Right ventricle myocardium superior (tissue), 1 donor: ENCODE data around the gene LHFPL3. TPM values are rescaled to one million over a fixed set of nuclear protein-coding genes. Genes with fewer than 3 reads are reported as not detected.
"Not testable (repeated sequence)": the region's sequence is repeated elsewhere in the genome, so short reads cannot be mapped to it uniquely, and the experiment has no call there.

Experiments
- ATAC-seq: fragments of 200-7000 bp; cut with Tn5 transposase; one replicate; pipeline ENCODE4 v1.9.1; 2020; ENCODE audit warnings: mild to moderate bottlenecking; ENCODE audit not compliant: poor library complexity
- DNase-seq: peaks from one replicate; pipeline ENCODE4 v3.0.0-alpha.2; 2020
- intact Hi-C: fragments of 100-400 bp; cut with DNase I; formaldehyde crosslinking; loops from one replicate; pipeline ENCODE4 v1.11.2; 2022
- total RNA-seq: library from RNA; stranded (reverse); fragmentation: NEBNext Ultra II Directional; extraction: Animal tissue kit (Norgen Biotek cat#: 25700); gene quantifications from one replicate; pipeline ENCODE4 v1.2.1, GENCODE V29; 2021
- donor health status: DM: no; HTN: yes; CAD: no; lungs with severe emphysema.

LHFPL3 gene
- total RNA-seq, 1 donor from 2014 or later, result not detected

DNA sequence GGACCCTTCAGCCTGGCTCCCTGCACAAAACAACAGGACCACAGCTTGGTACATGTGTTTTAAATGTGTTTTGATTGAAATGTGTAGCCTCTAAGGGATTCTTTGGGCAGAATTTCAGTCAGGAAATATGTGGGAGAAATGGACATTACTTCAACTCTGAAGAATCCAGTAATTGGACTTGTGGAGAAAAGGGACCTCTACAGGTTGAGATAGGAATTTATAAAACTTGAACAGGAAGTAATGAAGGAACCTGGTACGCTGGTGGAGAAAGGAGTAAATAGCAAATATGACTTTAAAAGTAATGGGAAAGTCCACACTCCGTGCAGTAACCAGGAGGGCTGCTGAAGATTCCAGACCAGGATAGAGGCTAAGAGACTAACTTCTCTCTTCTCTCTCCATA is 220.5 kb downstream of the LHFPL3 start:
- no peak for DNase-seq
- intact Hi-C loops, result no loop called here
- no peak for ATAC-seq

DNA sequence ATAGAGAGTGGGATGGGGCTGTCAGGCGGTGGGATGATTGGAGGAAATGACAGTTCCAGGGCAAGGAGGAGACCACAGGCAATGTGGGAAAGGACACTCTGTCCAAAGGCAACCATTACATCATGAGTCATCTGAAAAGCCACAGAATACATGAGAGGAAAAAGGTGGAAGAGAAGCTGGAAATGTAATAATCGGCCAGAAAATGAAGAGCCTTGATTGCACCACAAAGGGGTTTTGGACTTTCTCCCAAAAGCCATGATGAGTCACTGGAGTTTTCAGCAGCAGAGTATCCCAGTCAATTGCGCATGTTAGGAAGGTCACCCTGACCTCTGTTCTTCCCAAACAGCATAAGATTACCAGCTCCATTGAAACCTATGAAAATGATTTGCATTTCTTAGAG is 222.0 kb downstream of the LHFPL3 start:
- intact Hi-C loops, result no loop called here
- ATAC-seq (no peak), DNase-seq (no peak)

GRCh38 chr7:104551226-104551625 is 222.8 kb downstream of the LHFPL3 start:
- DNase-seq, result no peak
- ATAC-seq, result no peak
- intact Hi-C loops, result no loop called here

DNA sequence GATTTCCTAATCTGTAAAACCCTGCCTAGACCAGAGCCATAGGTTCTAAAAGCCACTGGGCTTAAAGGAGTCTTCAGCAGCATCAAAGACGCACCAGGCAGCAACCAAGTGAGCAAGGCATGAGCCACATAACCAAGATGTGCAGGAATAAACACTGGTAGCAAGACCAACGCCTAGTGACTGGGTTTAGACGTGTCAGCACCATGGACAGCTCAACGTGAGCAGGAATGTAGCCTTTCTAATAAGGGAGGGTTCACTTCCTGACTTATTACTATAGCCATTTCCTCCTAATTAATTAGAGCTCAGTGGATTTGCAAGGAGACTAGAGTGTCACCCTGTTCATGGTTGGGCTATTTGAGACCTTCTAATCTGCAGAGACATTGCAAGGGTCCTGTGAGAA is 223.7 kb downstream of the LHFPL3 start:
- DNase-seq, result no peak
- intact Hi-C loops, result no loop called here
- no peak for ATAC-seq

- intact Hi-C loops, result no loop called here
- DNase-seq (no peak), ATAC-seq (no peak)
Observed at GRCh38 chr7:104553074-104553473, 224.7 kb downstream of the LHFPL3 start.

DNA sequence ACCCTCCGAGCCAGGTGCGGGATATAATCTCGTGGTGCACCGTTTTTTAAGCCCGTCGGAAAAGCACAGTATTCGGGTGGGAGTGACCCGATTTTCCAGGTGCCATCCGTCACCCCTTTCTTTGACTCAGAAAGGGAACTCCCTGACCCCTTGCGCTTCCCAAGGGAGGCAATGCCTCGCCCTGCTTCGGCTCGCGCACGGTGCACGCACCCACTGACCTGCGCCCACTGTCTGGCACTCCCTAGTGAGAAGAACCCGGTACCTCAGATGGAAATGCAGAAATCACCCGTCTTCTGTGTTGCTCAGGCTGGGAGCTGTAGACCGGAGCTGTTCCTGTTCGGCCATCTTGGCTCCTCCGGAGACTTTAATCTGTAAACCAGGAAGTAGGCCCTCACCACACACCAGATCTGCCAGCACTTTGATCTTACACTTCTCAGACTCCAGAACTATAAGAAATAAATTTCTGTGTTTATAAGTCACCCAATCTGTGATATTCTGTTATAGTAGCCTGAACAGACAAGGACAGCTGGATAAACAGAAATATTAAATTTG is 235.0 kb downstream of the LHFPL3 start:
- intact Hi-C loops, ATAC-seq: not testable (repeated sequence)

GRCh38 chr7:104569751-104570150 is 241.3 kb downstream of the LHFPL3 start:
- ATAC-seq (no peak), DNase-seq (no peak)
- intact Hi-C loops, result no loop called here

More for the DNA sequence above, 235.0 kb downstream of the LHFPL3 start:
- DNase-seq, result not testable (repeated sequence)

GRCh38 chr7:104572554-104572953 is 244.2 kb downstream of the LHFPL3 start:
- no peak for DNase-seq
- no peak for ATAC-seq
- intact Hi-C loops, result no loop called here

DNA sequence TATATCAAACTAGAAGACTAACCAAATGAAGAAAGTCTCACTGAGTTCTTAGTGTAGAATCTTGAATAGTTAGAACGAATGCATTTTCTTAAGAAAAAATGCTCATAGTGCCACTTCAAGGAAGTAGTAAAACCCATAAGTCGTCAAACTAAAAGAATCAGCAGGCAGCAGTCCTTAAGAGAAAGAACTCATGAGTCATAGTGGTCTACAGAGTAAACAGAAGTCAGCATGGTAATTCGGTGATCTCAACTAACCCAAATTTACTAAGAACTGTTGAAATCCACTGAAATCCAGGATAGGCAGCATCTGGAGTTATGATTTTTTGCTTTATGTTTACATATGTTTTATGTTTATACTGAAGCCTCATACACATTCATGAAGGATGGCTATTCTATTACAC is 256.2 kb downstream of the LHFPL3 start:
- DNase-seq, result no peak
- ATAC-seq, result no peak
- intact Hi-C loops, result no loop called here

DNA sequence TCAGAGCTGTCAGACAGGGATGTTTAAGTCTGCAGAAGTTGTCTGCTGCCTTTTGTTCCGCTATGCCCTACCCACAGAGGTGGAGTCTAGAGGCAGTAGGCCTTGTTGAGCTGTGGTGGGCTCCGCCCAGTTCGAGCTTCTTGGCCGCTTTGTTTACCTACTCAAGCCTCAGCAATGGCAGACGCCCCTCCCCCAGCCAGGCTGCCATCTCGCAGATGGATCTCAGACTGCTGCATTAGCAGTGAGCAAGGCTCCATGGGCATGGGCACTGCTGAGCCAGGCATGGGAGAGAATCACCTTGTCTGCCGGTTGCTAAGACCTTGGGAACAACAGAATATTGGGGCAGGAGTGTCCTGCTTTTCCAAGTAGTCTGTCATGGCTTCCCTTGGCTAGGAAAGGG is 267.2 kb downstream of the LHFPL3 start:
- intact Hi-C loops, DNase-seq, ATAC-seq: not testable (repeated sequence)

GRCh38 chr7:104603957-104604356 is 275.6 kb downstream of the LHFPL3 start:
- ATAC-seq (no peak), DNase-seq (no peak)
- intact Hi-C loops, result no loop called here

- DNase-seq (no peak), ATAC-seq (no peak)
- intact Hi-C loops, result no loop called here
Observed at GRCh38 chr7:104604706-104605105, 276.3 kb downstream of the LHFPL3 start.

DNA sequence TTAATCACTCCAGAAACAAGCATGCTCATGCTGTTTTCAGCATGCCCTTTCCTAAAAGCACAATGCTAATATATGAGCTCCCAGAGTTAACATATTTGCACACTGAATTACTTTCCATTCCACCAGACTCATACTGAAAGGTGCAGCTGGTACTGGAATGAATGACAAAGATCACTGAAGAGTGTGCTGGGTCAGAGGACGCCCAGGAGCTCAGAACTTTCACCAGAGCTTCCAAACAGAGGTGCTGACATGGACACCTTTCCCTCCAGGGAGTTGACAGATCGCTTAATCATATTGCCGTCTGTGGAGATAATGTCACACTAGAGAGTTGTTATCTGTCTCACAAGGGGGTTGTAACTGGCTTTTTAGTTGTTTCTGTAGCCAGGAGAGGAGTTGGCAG is 292.9 kb downstream of the LHFPL3 start:
- intact Hi-C loops, result no loop called here
- DNase-seq (no peak), ATAC-seq (no peak)

DNA sequence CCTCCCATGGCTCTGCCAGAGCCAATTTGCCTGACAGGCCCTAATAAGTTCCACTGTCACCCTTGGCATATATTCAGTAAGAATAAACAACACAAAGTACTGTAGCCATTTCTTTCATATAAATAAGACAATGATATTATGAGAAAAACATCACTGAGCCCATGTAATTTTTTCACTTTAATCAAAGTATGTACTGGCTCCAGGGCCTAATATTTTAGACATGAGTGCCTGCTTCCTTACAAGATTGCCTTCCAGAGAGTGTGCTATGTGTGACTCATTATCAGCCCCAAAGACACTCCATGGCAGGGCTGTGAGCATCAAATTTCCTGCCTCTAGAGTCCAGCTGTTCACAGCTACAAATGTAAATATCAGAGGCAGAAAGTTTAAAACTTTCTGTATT is 297.6 kb downstream of the LHFPL3 start:
- no peak for ATAC-seq
- intact Hi-C loops, result no loop called here
- DNase-seq, result no peak

DNA sequence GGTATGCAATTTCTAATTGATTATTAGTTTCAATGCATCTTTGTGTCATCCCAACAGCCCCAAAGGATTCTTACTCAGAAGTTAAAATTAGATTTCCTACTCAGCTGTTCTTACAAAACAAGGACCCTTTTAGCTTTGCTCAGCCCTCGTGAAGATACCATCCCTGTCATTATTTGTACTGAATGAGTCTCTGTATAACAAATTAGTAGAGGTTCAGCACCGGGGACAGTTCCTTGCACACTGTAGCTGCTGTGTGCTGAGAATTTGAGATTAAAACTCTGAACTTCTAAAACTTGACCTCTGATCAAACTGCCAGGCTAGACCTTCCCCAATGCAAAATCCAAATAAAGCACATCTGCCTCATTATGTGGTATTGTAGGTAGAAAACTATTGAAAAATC is 299.1 kb downstream of the LHFPL3 start:
- DNase-seq (no peak), ATAC-seq (no peak)
- intact Hi-C loops, result no loop called here

DNA sequence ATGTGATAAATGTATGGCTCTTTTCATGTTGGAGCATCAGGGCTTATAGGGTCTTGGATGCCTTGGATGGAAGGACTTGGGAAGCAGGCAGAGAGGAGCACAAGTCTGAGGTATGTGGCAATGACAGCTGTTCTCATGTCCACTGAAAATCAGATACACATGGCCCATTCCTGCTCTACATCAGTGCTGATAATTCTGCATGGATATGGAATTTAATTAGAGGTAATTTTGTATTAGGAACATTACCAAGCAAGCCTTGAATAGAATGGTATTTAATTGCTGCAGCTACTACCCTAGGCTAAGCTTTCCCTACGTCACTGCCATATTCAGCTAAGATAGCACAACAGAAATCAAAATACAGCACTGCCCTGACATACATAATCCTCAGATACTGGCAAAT is 299.6 kb downstream of the LHFPL3 start:
- DNase-seq, result no peak
- intact Hi-C loops, result no loop called here
- no peak for ATAC-seq

DNA sequence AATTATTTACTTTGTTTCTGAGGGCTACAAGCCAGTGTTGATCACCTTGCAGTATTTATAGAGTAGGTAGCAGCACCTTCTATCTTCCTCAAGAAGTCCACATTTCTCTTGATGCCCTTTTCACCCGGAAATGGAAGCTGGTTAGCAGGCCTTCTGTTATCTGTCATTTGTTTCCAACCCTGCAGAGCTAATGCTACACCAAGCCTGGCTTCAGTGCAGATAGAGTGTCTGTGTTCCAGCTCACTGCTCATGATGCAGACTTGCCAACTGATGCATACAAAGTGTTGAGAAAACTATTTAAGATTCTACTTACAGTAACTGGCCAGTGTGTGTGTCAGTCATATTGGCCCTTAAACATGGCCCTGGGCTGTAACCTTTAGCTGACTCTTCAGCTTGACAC is 301.0 kb downstream of the LHFPL3 start:
- DNase-seq (no peak), ATAC-seq (no peak)
- intact Hi-C loops, result no loop called here

- intact Hi-C loops, result no loop called here
- no peak for ATAC-seq
Observed at GRCh38 chr7:104640506-104640905, 312.1 kb downstream of the LHFPL3 start.

DNA sequence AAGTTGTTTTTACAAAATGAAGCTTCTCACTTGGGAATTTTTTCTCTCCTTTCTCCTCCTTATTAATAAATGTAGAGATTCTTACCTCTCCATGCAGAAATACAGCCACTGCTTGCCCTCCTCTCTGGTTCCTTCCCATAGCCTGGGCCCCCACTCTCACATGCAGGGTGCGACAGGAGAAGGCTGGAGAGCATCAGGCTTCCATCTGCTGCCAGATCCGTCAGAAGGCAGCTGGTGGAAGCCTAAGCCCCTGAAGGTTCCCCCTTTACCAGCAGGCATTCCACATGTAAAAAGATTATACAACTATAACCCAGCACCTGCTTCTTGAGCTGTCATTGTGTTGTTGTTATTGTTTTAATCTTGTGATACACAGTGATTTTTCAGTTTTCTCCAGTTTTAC is 314.2 kb downstream of the LHFPL3 start:
- intact Hi-C loops, result no loop called here
- no peak for DNase-seq

More at GRCh38 chr7:104640506-104640905, 312.1 kb downstream of the LHFPL3 start:
- DNase-seq, result no peak

DNA sequence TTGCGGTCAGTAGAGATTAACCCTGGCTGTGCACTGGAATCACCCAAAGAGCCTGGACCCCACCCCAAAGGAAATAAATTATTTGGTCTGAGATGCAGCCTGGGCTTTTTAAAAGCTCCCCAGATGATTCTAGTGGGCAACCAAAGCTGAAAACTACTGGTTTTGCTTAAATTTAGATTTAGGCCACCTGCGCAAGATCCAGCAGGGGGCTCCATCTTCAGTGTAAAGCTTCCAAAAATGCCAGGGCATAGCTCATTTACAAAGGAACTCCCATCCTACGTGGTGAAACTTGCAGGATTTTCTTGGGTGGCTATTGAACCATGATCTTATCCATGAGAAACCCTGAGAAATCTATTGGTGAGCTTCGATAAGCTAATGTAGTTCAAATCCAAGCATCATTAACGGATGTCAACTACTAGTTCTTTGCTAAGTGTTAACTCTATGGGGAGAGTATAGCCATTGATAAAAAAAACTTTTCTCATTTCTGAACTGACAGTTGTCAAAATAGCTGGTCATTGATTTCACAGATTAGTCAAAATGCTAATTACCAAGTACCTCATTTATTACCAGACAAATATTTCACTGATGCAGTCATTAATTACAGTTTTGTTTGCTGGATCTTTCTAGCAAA is 315.3 kb downstream of the LHFPL3 start:
- no peak for DNase-seq
- no peak for ATAC-seq
- intact Hi-C loops, result no loop called here

More for the DNA sequence above, 314.2 kb downstream of the LHFPL3 start:
- ATAC-seq, result no peak
